Eye (tissue), 1 donor: ENCODE results near the gene NTM.

Experiments
- DNase-seq: peaks from one replicate; pipeline ENCODE4 v3.0.0-alpha.2; 2015

Gene NTM

GRCh38 chr11:131652231-131652630 lies 281.8 kb downstream of the NTM start:
- DNase-seq = no peak

- peak; percentile 72 for DNase-seq
Measured at GRCh38 chr11:131653260-131653659, 282.8 kb downstream of the NTM start.

GRCh38 chr11:131654849-131655248 lies 284.4 kb downstream of the NTM start:
- no peak for DNase-seq

GRCh38 chr11:131656179-131656838 lies 285.9 kb downstream of the NTM start:
- DNase-seq = no peak

GRCh38 chr11:131656839-131657211 lies 286.4 kb downstream of the NTM start:
- DNase-seq = no peak

- no peak for DNase-seq
Measured at GRCh38 chr11:131658414-131658813, 288.0 kb downstream of the NTM start.

GRCh38 chr11:131658952-131659351 lies 288.5 kb downstream of the NTM start:
- DNase-seq = no peak

GRCh38 chr11:131659931-131660330 lies 289.5 kb downstream of the NTM start:
- DNase-seq = no peak

- peak; percentile 72 for DNase-seq
Measured at GRCh38 chr11:131661132-131661531, 290.7 kb downstream of the NTM start.

- DNase-seq = no peak
Measured at GRCh38 chr11:131662317-131662972, 292.0 kb downstream of the NTM start.

- no peak for DNase-seq
Measured at GRCh38 chr11:131662993-131663392, 292.6 kb downstream of the NTM start.

GRCh38 chr11:131663405-131664200 lies 293.2 kb downstream of the NTM start:
- DNase-seq = no peak

GRCh38 chr11:131664293-131664692 lies 293.9 kb downstream of the NTM start:
- no peak for DNase-seq

GRCh38 chr11:131664816-131665215 lies 294.4 kb downstream of the NTM start:
- DNase-seq = no peak

- no peak for DNase-seq
Measured at GRCh38 chr11:131665344-131665968, 295.0 kb downstream of the NTM start.

GRCh38 chr11:131666006-131666405 lies 295.6 kb downstream of the NTM start:
- DNase-seq = no peak

- DNase-seq = no peak
Measured at GRCh38 chr11:131666617-131667016, 296.2 kb downstream of the NTM start.

- DNase-seq = no peak
Measured at GRCh38 chr11:131667566-131667965, 297.2 kb downstream of the NTM start.

- DNase-seq = peak; percentile 75
Measured at GRCh38 chr11:131668500-131669400, 298.3 kb downstream of the NTM start.

- no peak for DNase-seq
Measured at GRCh38 chr11:131669401-131669780, 299.0 kb downstream of the NTM start.

GRCh38 chr11:131670876-131671275 lies 300.5 kb downstream of the NTM start:
- no peak for DNase-seq

- DNase-seq = no peak
Measured at GRCh38 chr11:131671320-131671719, 300.9 kb downstream of the NTM start.
